H9 (cell line): ENCODE data around the gene USP36. TPM values are rescaled to one million over a fixed set of nuclear protein-coding genes. Genes with fewer than 3 reads are reported as not detected.

Experiments used
- DNase-seq: peaks from one replicate; pipeline ENCODE4 v3.0.0-alpha.2; 2017
- H2AFZ ChIP-seq: one replicate; pipeline ENCODE4 v1.6.1; 2013; ENCODE audit warnings: mild to moderate bottlenecking, low read length, control low read depth, moderate library complexity
- H2AK5ac ChIP-seq: 2 replicates; pipeline ENCODE4 v1.6.1; 2013; ENCODE audit warnings: low read length, control low read depth, mixed read lengths; ENCODE audit not compliant: insufficient read length
- H2BK120ac ChIP-seq: one replicate; pipeline ENCODE4 v1.6.1; 2013; ENCODE audit warnings: low read depth, mild to moderate bottlenecking, low read length, control low read depth, inconsistent platforms; ENCODE audit not compliant: poor library complexity, severe bottlenecking
- H2BK12ac ChIP-seq: 2 replicates; pipeline ENCODE4 v1.6.1; 2013; ENCODE audit warnings: low read length, control low read depth, mixed read lengths, low read depth; ENCODE audit not compliant: insufficient read length
- H2BK15ac ChIP-seq: 2 replicates; pipeline ENCODE4 v1.6.1; 2013; ENCODE audit warnings: low read depth, low read length, control low read depth
- H2BK20ac ChIP-seq: one replicate; pipeline ENCODE4 v1.6.1; 2013; ENCODE audit warnings: low read depth, mild to moderate bottlenecking, low read length, control low read depth, inconsistent platforms; ENCODE audit not compliant: poor library complexity, severe bottlenecking
- H2BK5ac ChIP-seq: 2 replicates; pipeline ENCODE4 v1.6.1; 2013; ENCODE audit warnings: low read length, control low read depth, mixed read lengths; ENCODE audit not compliant: insufficient read length
- H3K14ac ChIP-seq: 2 replicates; pipeline ENCODE4 v1.6.1; 2013; ENCODE audit warnings: low read length, control low read depth; ENCODE audit not compliant: insufficient read depth
- H3K18ac ChIP-seq: 2 replicates; pipeline ENCODE4 v1.6.1; 2013; ENCODE audit warnings: low read depth, mild to moderate bottlenecking, mixed read lengths, low read length, control low read depth; ENCODE audit not compliant: insufficient read length
- H3K23ac ChIP-seq: 2 replicates; pipeline ENCODE4 v1.6.1; 2013; ENCODE audit warnings: low read length, control low read depth, mixed read lengths, low read depth; ENCODE audit not compliant: insufficient read length
- H3K23me2 ChIP-seq: 2 replicates; pipeline ENCODE4 v1.6.1; 2013; ENCODE audit warnings: low read depth, mild to moderate bottlenecking, mixed read lengths, low read length, control low read depth; ENCODE audit not compliant: insufficient read length, poor library complexity, severe bottlenecking
- H3K27ac ChIP-seq: 2 replicates; pipeline ENCODE4 v1.5.1; 2013; ENCODE audit warnings: low read length, control low read depth, mixed read lengths, low read depth; ENCODE audit not compliant: insufficient read length
- H3K27me3 ChIP-seq: 2 replicates; pipeline ENCODE4 v1.6.1; 2013; ENCODE audit warnings: low read length, control low read depth, inconsistent platforms; ENCODE audit not compliant: insufficient read depth
- H3K4ac ChIP-seq: 2 replicates; pipeline ENCODE4 v1.6.1; 2013; ENCODE audit warnings: low read depth, mild to moderate bottlenecking, control low read depth, inconsistent platforms, low read length, moderate library complexity
- H3K4me1 ChIP-seq: 2 replicates; pipeline ENCODE4 v1.6.1; 2013; ENCODE audit warnings: low read length, control low read depth, inconsistent platforms; ENCODE audit not compliant: insufficient read depth
- H3K4me2 ChIP-seq: 2 replicates; pipeline ENCODE4 v1.6.1; 2013; ENCODE audit warnings: low read length, control low read depth, mixed read lengths; ENCODE audit not compliant: insufficient read length, insufficient read depth
- H3K56ac ChIP-seq: 2 replicates; pipeline ENCODE4 v1.6.1; 2013; ENCODE audit warnings: low read depth, mild to moderate bottlenecking, mixed read lengths, low read length, control low read depth; ENCODE audit not compliant: insufficient read length
- H3K79me1 ChIP-seq: 2 replicates; pipeline ENCODE4 v1.6.1; 2013; ENCODE audit warnings: low read depth, mild to moderate bottlenecking, moderate library complexity, low read length, control low read depth, inconsistent platforms; ENCODE audit not compliant: insufficient read depth, poor library complexity, severe bottlenecking
- H3K79me2 ChIP-seq: 2 replicates; pipeline ENCODE4 v1.6.1; 2013; ENCODE audit warnings: low read length, control low read depth, inconsistent platforms; ENCODE audit not compliant: insufficient read depth
- H3K9ac ChIP-seq: 2 replicates; pipeline ENCODE4 v1.6.1; 2013; ENCODE audit warnings: low read length, control low read depth, mixed read lengths; ENCODE audit not compliant: insufficient read length; ENCODE audit errors: extremely low read depth
- H3K9me3 ChIP-seq: one replicate; pipeline ENCODE4 v1.6.1; 2013; ENCODE audit warnings: low read depth, low read length, inconsistent platforms; ENCODE audit not compliant: control insufficient read depth
- H3T11ph ChIP-seq: one replicate; pipeline ENCODE4 v1.6.1; 2013; ENCODE audit warnings: mild to moderate bottlenecking, low read length, control low read depth, inconsistent platforms
- H4K20me1 ChIP-seq: one replicate; pipeline ENCODE4 v1.6.1; 2013; ENCODE audit not compliant: control insufficient read depth, insufficient read length, insufficient read depth
- H4K5ac ChIP-seq: 2 replicates; pipeline ENCODE4 v1.6.1; 2013; ENCODE audit warnings: low read depth, mild to moderate bottlenecking, mixed read lengths, low read length, control low read depth; ENCODE audit not compliant: insufficient read length
- H4K8ac ChIP-seq: replicated peaks from 2 replicates; pipeline ENCODE4 v1.6.1; 2013; ENCODE audit warnings: low read length, control low read depth, mixed read lengths, low read depth; ENCODE audit not compliant: insufficient read length
- H4K91ac ChIP-seq: 2 replicates; pipeline ENCODE4 v1.6.1; 2013; ENCODE audit warnings: low read depth, mild to moderate bottlenecking, moderate library complexity, mixed read lengths, low read length, control low read depth; ENCODE audit not compliant: insufficient read length
- H3K27ac Mint-ChIP-seq, 3 experiments: 2 replicates in 2 of 3; 3 replicates in 1 of 3; pipeline ENCODE4 v1.8.0; 2020 to 2021; ENCODE audit warnings: mixed read lengths in 3 of 3, mild to moderate bottlenecking in 1 of 3, moderate library complexity in 1 of 3
- H3K27me3 Mint-ChIP-seq: 2 replicates; pipeline ENCODE4 v1.8.0; 2021; ENCODE audit warnings: low read depth, mild to moderate bottlenecking, moderate library complexity, mixed read lengths
- H3K36me3 Mint-ChIP-seq, 3 experiments: 2 replicates in 2 of 3; 3 replicates in 1 of 3; pipeline ENCODE4 v1.8.0; 2020 to 2021; ENCODE audit warnings: low read depth in 3 of 3, mixed read lengths in 3 of 3; ENCODE audit not compliant: insufficient read depth in 1 of 3
- H3K4me1 Mint-ChIP-seq, 2 experiments: 2 replicates each; pipeline ENCODE4 v1.8.0; 2020; ENCODE audit warnings: mixed read lengths in 2 of 2
- H3K4me3 Mint-ChIP-seq, 2 experiments: 2 replicates in 1 of 2; 3 replicates in 1 of 2; pipeline ENCODE4 v1.8.0; 2020 to 2021; ENCODE audit warnings: mild to moderate bottlenecking in 2 of 2, mixed read lengths in 2 of 2, moderate library complexity in 1 of 2
- H3K9me3 Mint-ChIP-seq, 2 experiments: 2 replicates in 1 of 2; 3 replicates in 1 of 2; pipeline ENCODE4 v1.8.0; 2020; ENCODE audit warnings: mild to moderate bottlenecking in 2 of 2, mixed read lengths in 2 of 2, moderate library complexity in 1 of 2
- WGBS: extraction: QIAGEN DNeasy Blood & Tissue Kit; methylation state at CpG from one replicate; pipeline ENCODE4 v1.1.7; 2013; ENCODE audit warnings: missing lambda C conversion rate, low lambda C conversion rate, mixed read lengths; ENCODE audit not compliant: insufficient read length; ENCODE audit errors: extremely low coverage; 5-methylcytosine and 5-hydroxymethylcytosine counted together
- total RNA-seq: library from RNA; stranded (reverse); gene quantifications from 2 replicates; pipeline ENCODE4 v1.2.1, GENCODE V29; 2021
- TF ChIP-seq, protein P1 (sequence below): fragments of 200-600 bp; sonication (generic); conservative IDR thresholded peaks from 3 replicates; pipeline ENCODE4 v1.8.0; 2021; ENCODE audit warnings: antibody characterized with exemption, mild to moderate bottlenecking

Gene USP36
- total RNA-seq, 1 experiment from 2014 or later, result 106 TPM

GRCh38 chr17:78765821-78766220 is 74.8 kb downstream of the USP36 start:
- Histone ChIP-seq H2BK120ac (no peak overlapping the region), H3K18ac (no peak overlapping the region), H3K9ac (no peak overlapping the region), H4K5ac (no peak overlapping the region), H4K8ac (no peak overlapping the region), H2BK5ac (no peak overlapping the region), H2BK12ac (no peak overlapping the region), H3K4me2 (no peak overlapping the region), H3K79me2 (no peaks in the 10 kb centered on the region; the same call in 1 of the 2 replicates), H3K56ac (no peak overlapping the region), H3K27me3 (no peaks in the 10 kb centered on the region), H2AK5ac (no peak overlapping the region), H3K23ac (no peak overlapping the region), H4K20me1 (no peaks in the 10 kb centered on the region), H3K14ac (no peak overlapping the region), H2AFZ (no peak overlapping the region), H3K27ac (no peak overlapping the region), H4K91ac (no peak overlapping the region), H3T11ph (no peak overlapping the region), H2BK15ac (no peak overlapping the region), H3K4ac (no peak overlapping the region), H3K9me3 (no peaks in the 10 kb centered on the region), H2BK20ac (no peak overlapping the region), H3K79me1 (peaks cover 10% of the 10 kb centered on the region), H3K4me1 (no peaks in the 10 kb centered on the region), H3K23me2 (no peaks in the 10 kb centered on the region)
- Mint-ChIP-seq H3K27me3 (no peaks in the 10 kb centered on the region), H3K36me3 (no peaks in the 10 kb centered on the region), H3K9me3 (no peaks in the 10 kb centered on the region), H3K4me3 (no peak overlapping the region), H3K27ac (no peak overlapping the region), H3K4me1 (peaks cover 2 to 3% of the 10 kb centered on the region in 2 experiments; a peak in 2 of 4 replicates)
- no peak for DNase-seq
- WGBS, result no CpG with 5 or more reads among the region's 3 CpGs
- TF ChIP-seq, protein P1, sequence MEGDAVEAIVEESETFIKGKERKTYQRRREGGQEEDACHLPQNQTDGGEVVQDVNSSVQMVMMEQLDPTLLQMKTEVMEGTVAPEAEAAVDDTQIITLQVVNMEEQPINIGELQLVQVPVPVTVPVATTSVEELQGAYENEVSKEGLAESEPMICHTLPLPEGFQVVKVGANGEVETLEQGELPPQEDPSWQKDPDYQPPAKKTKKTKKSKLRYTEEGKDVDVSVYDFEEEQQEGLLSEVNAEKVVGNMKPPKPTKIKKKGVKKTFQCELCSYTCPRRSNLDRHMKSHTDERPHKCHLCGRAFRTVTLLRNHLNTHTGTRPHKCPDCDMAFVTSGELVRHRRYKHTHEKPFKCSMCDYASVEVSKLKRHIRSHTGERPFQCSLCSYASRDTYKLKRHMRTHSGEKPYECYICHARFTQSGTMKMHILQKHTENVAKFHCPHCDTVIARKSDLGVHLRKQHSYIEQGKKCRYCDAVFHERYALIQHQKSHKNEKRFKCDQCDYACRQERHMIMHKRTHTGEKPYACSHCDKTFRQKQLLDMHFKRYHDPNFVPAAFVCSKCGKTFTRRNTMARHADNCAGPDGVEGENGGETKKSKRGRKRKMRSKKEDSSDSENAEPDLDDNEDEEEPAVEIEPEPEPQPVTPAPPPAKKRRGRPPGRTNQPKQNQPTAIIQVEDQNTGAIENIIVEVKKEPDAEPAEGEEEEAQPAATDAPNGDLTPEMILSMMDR, result no peak
